ENCODE data around the gene DGAT2.

DNA sequence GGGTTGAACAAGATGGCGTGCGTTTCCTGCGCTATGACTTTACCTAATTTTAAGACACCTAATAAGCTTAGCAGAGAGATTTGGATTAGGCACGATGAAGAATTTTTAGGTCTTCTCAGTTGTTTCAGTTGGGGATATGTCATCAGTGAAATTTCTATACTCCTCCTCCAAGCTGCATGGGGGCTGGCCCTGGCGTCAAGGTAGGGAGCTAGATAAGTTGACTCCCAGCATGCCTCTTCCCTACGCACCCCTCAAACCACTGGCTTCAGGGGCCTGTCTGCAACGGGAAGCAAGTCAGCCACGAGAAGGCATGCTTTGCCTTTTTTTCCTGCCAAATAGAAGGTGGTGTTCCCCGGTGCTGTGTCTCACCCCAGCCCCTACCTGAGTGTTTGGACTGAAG lies 13.3 kb downstream of the DGAT2 start:
- TF ChIP-seq TAF1 (IDR thresholded peaks at IDR 0.05; ENCODE audit: borderline replicate concordance, low read depth, low read length): no peak
- no peak for TF ChIP-seq POLR2A (IDR thresholded peaks at IDR 0.05; ENCODE audit: low read depth, low read length)
- TF ChIP-seq POLR2AphosphoS5 (IDR thresholded peaks at IDR 0.05; ENCODE audit: low read depth, low read length): no peak
